ENCODE data around the gene THTPA.

GRCh38 chr14:23609001-23609400 lies 52.9 kb downstream of the THTPA start:
- TF ChIP-seq AFF4 (CRISPR knock-in tag; IDR thresholded peaks at IDR 0.05; ENCODE audit: borderline replicate concordance) (no peak), NFATC4 (CRISPR knock-in tag; IDR thresholded peaks at IDR 0.05) (no peak), SOX15 (CRISPR knock-in tag; IDR thresholded peaks at IDR 0.05) (no peak), CTCF (IDR thresholded peaks at IDR 0.05) (no peak), ELF4 (CRISPR knock-in tag; IDR thresholded peaks at IDR 0.05; ENCODE audit: low read depth) (no peak), ATF1 (CRISPR knock-in tag; IDR thresholded peaks at IDR 0.05) (no peak), SP1 (CRISPR knock-in tag; conservative IDR thresholded peaks at IDR 0.05) (no peak), ATF2 (CRISPR knock-in tag; IDR thresholded peaks at IDR 0.05; ENCODE audit: borderline replicate concordance, low read depth) (no peak), E2F4 (CRISPR knock-in tag; IDR thresholded peaks at IDR 0.05; ENCODE audit: borderline replicate concordance, low read depth) (no peak), TCF7 (CRISPR knock-in tag; IDR thresholded peaks at IDR 0.05; ENCODE audit: low read depth) (no peak), ZNF512 (CRISPR knock-in tag; IDR thresholded peaks at IDR 0.05; ENCODE audit: borderline replicate concordance) (no peak)
